D341Med (cell line): Measurements from ENCODE around the gene MMP13.
"Not testable (repeated sequence)": the region's sequence is repeated elsewhere in the genome, so short reads cannot be mapped to it uniquely, and the experiment has no call there.

Experiments
- DNase-seq: peaks from one replicate; pipeline ENCODE4 v3.0.0; 2012; ENCODE audit warnings: low spot score

Gene MMP13

GRCh38 chr11:102955624-102956023, at the start of gene MMP13:
Gene MMP13 (minus strand): TSS chr11:102955732. CDS start chr11:102955705, 27 bp downstream.
- no peak for DNase-seq

- DNase-seq = not testable (repeated sequence)
These were observed 48.7 kb upstream of the MMP13 start for GRCh38 chr11:103004234-103004633.

- DNase-seq = no peak
These were observed 38.6 kb upstream of the MMP13 start for GRCh38 chr11:102994105-102994504.

GRCh38 chr11:102991776-102992175, 36.2 kb upstream of the MMP13 start:
- DNase-seq = no peak

- DNase-seq = no peak
These were observed 34.6 kb upstream of the MMP13 start for GRCh38 chr11:102990145-102990544.

GRCh38 chr11:102989379-102990047, 34.0 kb upstream of the MMP13 start:
- DNase-seq = no peak

DNA sequence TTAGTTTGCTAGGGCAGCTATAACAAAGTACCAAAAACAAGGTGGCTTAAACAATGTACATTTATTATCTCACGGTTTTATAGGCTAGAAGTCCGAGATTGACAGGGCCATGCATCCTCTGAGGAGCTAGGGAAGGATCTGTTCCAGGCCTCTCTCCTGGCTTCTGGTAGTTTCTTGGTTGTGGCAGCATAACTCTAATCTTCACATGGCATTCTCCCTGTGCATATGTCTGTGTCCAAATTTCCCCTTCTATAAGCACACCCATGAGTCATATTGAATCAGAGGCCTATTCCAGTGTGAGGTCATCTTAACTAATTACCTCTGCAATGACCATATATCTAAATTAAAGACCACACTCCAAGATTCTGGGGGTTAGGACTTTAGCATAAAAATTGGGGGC, 31.3 kb upstream of the MMP13 start:
- no peak for DNase-seq

- DNase-seq = no peak
These were observed 30.3 kb upstream of the MMP13 start for GRCh38 chr11:102985850-102986249.

DNA sequence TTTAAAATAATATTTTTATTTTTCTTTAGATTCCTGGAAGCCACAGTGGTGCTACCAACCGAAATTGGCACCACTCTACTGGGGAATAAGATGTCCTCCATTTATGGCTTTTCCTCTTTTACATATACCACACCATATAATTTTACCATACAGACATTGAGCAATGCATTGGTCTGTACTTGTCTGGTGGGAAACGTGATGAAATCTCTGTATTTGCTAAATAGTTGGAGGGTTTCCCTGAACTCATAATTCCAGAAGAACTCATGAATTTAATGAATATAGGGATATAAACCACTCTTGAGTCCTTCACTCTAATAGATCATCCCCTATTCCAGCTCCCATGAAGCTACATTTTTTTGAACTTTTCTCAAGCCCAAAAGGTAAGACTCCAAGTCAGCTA, 28.0 kb upstream of the MMP13 start:
- DNase-seq = no peak

DNA sequence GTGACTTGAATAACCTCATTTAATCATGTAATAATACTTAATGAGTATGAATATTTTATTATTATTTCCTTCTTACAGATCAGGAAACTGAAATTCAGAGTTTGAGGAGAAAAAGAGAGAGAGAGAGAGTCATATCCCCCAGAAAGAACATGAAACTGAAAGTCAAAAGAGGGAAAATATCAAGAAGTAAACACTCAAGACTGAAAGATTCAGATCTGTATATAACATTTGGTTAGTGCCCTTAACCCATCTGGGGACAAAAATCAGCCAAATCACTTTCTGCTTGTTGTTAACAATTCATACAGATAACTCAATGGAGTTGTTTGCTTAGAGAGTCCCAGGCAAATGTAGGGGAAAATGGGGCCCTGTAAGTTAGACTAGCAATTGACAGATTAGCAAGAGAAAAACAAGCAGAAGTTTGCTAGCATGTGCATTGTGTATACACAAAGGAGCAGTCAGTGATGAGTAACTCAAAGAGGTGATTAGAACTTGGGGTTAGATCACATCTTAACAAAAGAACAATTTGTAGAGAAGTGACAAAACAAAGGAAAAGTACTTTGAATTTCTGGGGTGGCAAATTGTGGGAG, 25.9 kb upstream of the MMP13 start:
- no peak for DNase-seq

- DNase-seq = no peak
These were observed 19.2 kb upstream of the MMP13 start for GRCh38 chr11:102974552-102975280.

DNA sequence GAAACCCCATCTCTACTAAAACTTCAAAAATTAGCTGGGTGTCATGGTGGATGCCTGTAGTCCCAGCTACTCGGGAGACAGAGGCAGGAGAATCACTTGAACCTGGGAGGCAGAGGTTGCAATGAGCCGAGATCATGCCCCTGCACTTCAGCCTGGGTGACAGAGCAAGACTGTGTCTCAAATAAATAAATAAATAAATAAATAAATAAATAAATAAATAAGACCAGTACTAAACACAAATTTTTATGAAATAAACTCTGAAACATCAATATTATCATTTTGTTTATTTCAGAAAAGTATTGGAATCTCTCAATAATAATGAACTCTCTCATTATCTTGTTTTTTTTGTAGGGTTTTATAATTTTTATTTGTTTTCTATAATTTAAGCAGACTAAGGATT, 18.2 kb upstream of the MMP13 start:
- not testable (repeated sequence) for DNase-seq

DNA sequence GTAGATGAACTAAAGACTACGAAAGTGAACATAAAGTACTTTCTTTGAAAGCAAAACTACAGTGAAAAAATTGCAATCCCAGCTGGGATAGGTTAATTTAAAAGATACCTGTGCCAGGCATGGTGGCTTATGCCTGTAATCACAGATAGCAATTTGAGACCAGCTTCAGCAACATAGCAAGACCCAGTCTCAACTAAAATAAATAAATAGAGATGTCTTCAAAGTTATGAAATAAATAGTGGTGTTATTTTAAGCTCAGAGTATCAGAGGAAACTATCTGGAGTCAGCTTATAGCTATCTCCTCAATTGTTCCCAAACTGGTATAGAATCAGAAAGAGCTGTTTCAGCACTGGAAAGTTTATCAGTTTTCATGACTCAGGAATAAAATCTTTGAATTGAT, 17.3 kb upstream of the MMP13 start:
- no peak for DNase-seq

DNA sequence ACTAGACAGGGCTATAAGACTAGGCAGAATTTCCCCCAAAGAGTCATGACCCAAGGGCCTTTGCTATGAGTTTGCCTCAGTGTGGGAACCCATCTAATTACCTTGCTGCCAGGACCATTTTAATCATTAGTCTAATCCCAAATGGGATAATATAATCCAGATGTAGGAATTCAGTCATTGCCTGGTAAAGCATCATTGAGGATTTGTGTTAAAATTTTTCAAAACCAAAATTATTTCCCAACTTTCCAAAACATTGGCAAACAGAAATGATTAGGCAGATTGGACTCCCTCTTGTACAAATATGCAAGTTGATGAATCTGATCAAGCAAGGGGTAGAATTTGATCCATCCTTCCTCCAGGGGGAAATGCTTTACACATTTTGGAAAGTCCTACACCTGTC, 16.2 kb upstream of the MMP13 start:
- DNase-seq = no peak

GRCh38 chr11:102967497-102967896, 12.0 kb upstream of the MMP13 start:
- no peak for DNase-seq

DNA sequence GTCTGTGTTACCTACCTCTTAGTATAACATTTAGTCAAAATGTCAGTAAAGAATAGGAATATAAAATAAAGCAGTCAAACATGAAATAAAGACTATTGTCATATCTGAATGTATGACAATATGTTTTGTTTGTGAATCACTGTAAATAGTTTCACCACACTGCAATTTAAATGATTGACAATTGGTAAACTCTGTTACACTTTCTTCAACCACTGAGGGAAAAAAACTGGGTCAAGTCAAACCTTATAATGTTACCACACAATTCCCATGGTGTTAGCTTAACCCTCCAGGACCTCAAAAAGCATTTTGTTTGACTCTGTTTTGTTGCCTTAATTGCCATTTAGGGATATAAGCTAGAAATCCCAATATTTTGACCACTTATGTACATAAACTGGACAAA, 10.5 kb upstream of the MMP13 start:
- DNase-seq = no peak

- no peak for DNase-seq
These were observed 9.3 kb upstream of the MMP13 start for GRCh38 chr11:102964867-102965266.

GRCh38 chr11:102957953-102958352, 2.4 kb upstream of the MMP13 start:
- no peak for DNase-seq

DNA sequence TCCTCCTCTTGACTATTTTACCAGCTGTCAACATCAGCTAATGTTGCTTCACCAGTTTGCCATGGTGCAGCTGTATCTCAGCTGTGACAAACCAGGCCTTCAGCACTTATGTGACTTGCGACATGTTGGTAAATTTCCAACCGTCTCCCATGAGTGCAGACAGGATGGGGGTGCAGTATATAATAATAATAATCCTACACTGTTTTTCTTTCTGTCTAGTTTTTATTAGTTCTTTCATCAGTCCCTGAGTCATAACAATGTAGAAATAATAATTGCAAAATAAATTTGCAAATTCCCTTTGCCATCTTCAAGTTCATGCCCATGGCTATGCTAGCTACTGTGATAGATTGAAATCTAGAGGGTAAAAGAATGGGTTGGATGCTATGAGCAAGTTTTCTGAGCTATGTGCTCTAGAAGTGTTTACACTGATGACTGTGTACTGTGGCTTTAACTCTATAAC, 4.9 kb downstream of the MMP13 start:
- DNase-seq = no peak

DNA sequence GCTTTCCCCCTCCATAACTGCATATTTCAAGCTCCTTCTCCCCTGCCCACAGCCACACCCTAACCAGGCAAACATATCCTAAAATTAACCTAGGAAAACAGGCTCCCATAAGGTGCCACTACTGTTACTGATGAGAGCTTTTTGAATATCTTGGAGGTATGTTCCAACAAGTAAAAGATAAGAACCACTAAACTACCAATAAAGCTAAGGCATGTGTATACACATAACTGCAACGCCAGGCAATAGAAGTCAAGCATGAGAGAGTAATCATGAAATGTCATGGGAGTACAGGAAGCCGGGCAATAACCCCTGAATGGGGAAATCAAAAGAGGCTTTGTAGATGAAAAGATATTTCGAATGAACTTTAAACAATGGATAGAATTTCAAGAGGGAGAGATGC, 9.3 kb downstream of the MMP13 start:
- DNase-seq = no peak

- DNase-seq = peak; percentile 62
These were observed 14.6 kb downstream of the MMP13 start for GRCh38 chr11:102940714-102941588.

- DNase-seq = no peak
These were observed 18.5 kb downstream of the MMP13 start for GRCh38 chr11:102936864-102937509.
